IMR-90 (cell line): ENCODE measurements around the gene RNF130. TPM values are rescaled to one million over a fixed set of nuclear protein-coding genes. Genes with fewer than 3 reads are reported as not detected.

Experiments
- ATAC-seq: fragments of 200-7000 bp; cut with Tn5 transposase; 2 replicates; pipeline ENCODE4 v1.9.1; 2020; ENCODE audit warnings: low read depth, mild to moderate bottlenecking, moderate library complexity
- BruUV-seq: library from RNA; stranded (reverse); fragments of 400-500 nt; replicated peaks from 2 replicates; lab custom pipeline; 2021; lab: Mats Ljungman, UMichigan
- CTCF ChIA-PET: fragments of 300-600 bp; formaldehyde crosslinking; extraction: SDS; loops from one replicate; lab custom pipeline; 2021; ENCODE audit warnings: antibody characterized with exemption; lab: Yijun Ruan, JAX
- POLR2A ChIA-PET: fragments of 300-600 bp; sonication (Branson Sonifier 250); formaldehyde crosslinking; loops from one replicate; lab custom pipeline; 2022; ENCODE audit warnings: antibody characterized with exemption; ENCODE audit not compliant: unreplicated experiment; lab: Charles Lee
- DNase-seq: peaks from one replicate; pipeline ENCODE4 v3.0.0; 2013
- H2AFZ ChIP-seq: replicated peaks from 2 replicates; pipeline ENCODE3; 2013; ENCODE audit warnings: low read length, mild to moderate bottlenecking; ENCODE audit not compliant: poor library complexity
- H2AK5ac ChIP-seq: 2 replicates; pipeline ENCODE4 v1.6.1; 2013; ENCODE audit warnings: low read depth, low read length, inconsistent platforms
- H2AK9ac ChIP-seq: replicated peaks from 2 replicates; pipeline ENCODE3; 2013; ENCODE audit warnings: mild to moderate bottlenecking, low read depth, low read length, moderate library complexity; ENCODE audit not compliant: poor library complexity
- H2BK120ac ChIP-seq: 2 replicates; pipeline ENCODE4 v1.6.1; 2013; ENCODE audit warnings: low read depth, low read length, inconsistent platforms
- H2BK15ac ChIP-seq: 3 replicates; pipeline ENCODE4 v1.6.1; 2013; ENCODE audit warnings: low read depth, low read length, inconsistent platforms
- H2BK20ac ChIP-seq: 2 replicates; pipeline ENCODE4 v1.6.1; 2013; ENCODE audit warnings: low read depth, mild to moderate bottlenecking, inconsistent platforms, low read length, moderate library complexity
- H2BK5ac ChIP-seq: 2 replicates; pipeline ENCODE4 v1.6.1; 2013; ENCODE audit warnings: mild to moderate bottlenecking, low read depth, low read length, inconsistent platforms; ENCODE audit not compliant: poor library complexity, severe bottlenecking
- H3K14ac ChIP-seq: replicated peaks from 2 replicates; pipeline ENCODE4 v1.6.1; 2013; ENCODE audit warnings: low read depth, low read length, inconsistent platforms
- H3K18ac ChIP-seq: 2 replicates; pipeline ENCODE4 v1.6.1; 2013; ENCODE audit warnings: low read depth, low read length, control low read depth
- H3K23ac ChIP-seq: 2 replicates; pipeline ENCODE4 v1.6.1; 2013; ENCODE audit warnings: low read depth, low read length, inconsistent platforms
- H3K27ac ChIP-seq: 2 replicates; pipeline ENCODE4 v1.5.1; 2013; ENCODE audit warnings: mild to moderate bottlenecking, control low read depth, low read length; ENCODE audit not compliant: insufficient read depth
- H3K27me3 ChIP-seq: 2 replicates; pipeline ENCODE4 v1.6.1; 2013; ENCODE audit warnings: low read length; ENCODE audit not compliant: control insufficient read depth, insufficient read depth
- H3K36me3 ChIP-seq: 2 replicates; pipeline ENCODE4 v1.6.1; 2013; ENCODE audit warnings: low read length, mixed read lengths; ENCODE audit not compliant: control insufficient read depth, insufficient read depth
- H3K4ac ChIP-seq: 2 replicates; pipeline ENCODE4 v1.6.1; 2013; ENCODE audit warnings: low read depth, low read length, inconsistent platforms
- H3K4me1 ChIP-seq: 2 replicates; pipeline ENCODE4 v1.6.1; 2013; ENCODE audit warnings: low read length, mixed read lengths; ENCODE audit not compliant: control insufficient read depth, insufficient read depth
- H3K4me2 ChIP-seq: 2 replicates; pipeline ENCODE4 v1.6.1; 2013; ENCODE audit warnings: low read depth, mild to moderate bottlenecking, control low read depth, low read length, moderate library complexity
- H3K4me3 ChIP-seq: 2 replicates; pipeline ENCODE4 v1.5.1; 2013; ENCODE audit warnings: low read depth, mild to moderate bottlenecking, control low read depth, low read length, moderate library complexity; ENCODE audit not compliant: insufficient read depth
- H3K56ac ChIP-seq: 2 replicates; pipeline ENCODE4 v1.6.1; 2013; ENCODE audit warnings: low read length, inconsistent platforms; ENCODE audit not compliant: insufficient read depth; ENCODE audit errors: extremely low read depth
- H3K79me1 ChIP-seq, 2 experiments: 2 replicates each; pipeline ENCODE4 v1.6.1; 2013; ENCODE audit warnings: low read length in 2 of 2, inconsistent platforms in 1 of 2, low read depth in 1 of 2
- H3K9ac ChIP-seq: 2 replicates; pipeline ENCODE4 v1.6.1; 2013; ENCODE audit warnings: low read depth, low read length, control low read depth
- H3K9me1 ChIP-seq: 2 replicates; pipeline ENCODE4 v1.6.1; 2013; ENCODE audit warnings: low read length, inconsistent platforms; ENCODE audit not compliant: insufficient read depth
- H3K9me3 ChIP-seq: 2 replicates; pipeline ENCODE4 v1.6.1; 2013; ENCODE audit warnings: low read length; ENCODE audit not compliant: control insufficient read depth, insufficient read depth
- H4K20me1 ChIP-seq: 2 replicates; pipeline ENCODE4 v1.6.1; 2013; ENCODE audit warnings: low read length, inconsistent platforms; ENCODE audit not compliant: insufficient read depth
- H4K5ac ChIP-seq: 2 replicates; pipeline ENCODE4 v1.6.1; 2013; ENCODE audit warnings: mild to moderate bottlenecking, low read depth, low read length, control low read depth
- H4K8ac ChIP-seq, 2 experiments: 2 replicates each; pipeline ENCODE4 v1.6.1; 2013; ENCODE audit warnings: low read depth in 2 of 2, low read length in 2 of 2, control low read depth in 1 of 2, inconsistent platforms in 1 of 2
- H4K91ac ChIP-seq: 2 replicates; pipeline ENCODE4 v1.6.1; 2013; ENCODE audit warnings: low read depth, low read length, inconsistent platforms; ENCODE audit not compliant: insufficient read depth
- BHLHE40 ChIP-seq: fragments of 150-350 bp; IDR thresholded peaks from 2 replicates; pipeline ENCODE4 v1.6.1; 2016; ENCODE audit warnings: mild to moderate bottlenecking, low read depth, low read length
- CEBPB ChIP-seq: IDR thresholded peaks from 2 replicates; pipeline ENCODE4 v1.6.1; 2012; ENCODE audit warnings: low read depth, low read length, improper control_type of control experiment
- CHD1 ChIP-seq: IDR thresholded peaks from 2 replicates; pipeline ENCODE4 v1.6.1; 2012; ENCODE audit warnings: low read depth, low read length, improper control_type of control experiment
- ELK1 ChIP-seq: fragments of 150-350 bp; IDR thresholded peaks from 2 replicates; pipeline ENCODE4 v1.6.1; 2016; ENCODE audit warnings: low read depth, mild to moderate bottlenecking, low read length, moderate library complexity, borderline replicate concordance
- FOS ChIP-seq: fragments of 150-350 bp; IDR thresholded peaks from 2 replicates; pipeline ENCODE4 v1.6.1; 2016; ENCODE audit warnings: low read depth, low read length
- MAFK ChIP-seq: IDR thresholded peaks from 2 replicates; pipeline ENCODE4 v1.6.1; 2012; ENCODE audit warnings: low read depth, low read length, improper control_type of control experiment
- MAZ ChIP-seq: IDR thresholded peaks from 2 replicates; pipeline ENCODE4 v1.6.1; 2012; ENCODE audit warnings: low read depth, mild to moderate bottlenecking, low read length, improper control_type of control experiment, moderate library complexity, borderline replicate concordance
- MXI1 ChIP-seq: IDR thresholded peaks from 2 replicates; pipeline ENCODE4 v1.6.1; 2012; ENCODE audit warnings: low read depth, mild to moderate bottlenecking, low read length, moderate library complexity, borderline replicate concordance
- NFE2L2 ChIP-seq: fragments of 150-350 bp; IDR thresholded peaks from 2 replicates; pipeline ENCODE4 v1.6.1; 2016; ENCODE audit warnings: low read depth, mild to moderate bottlenecking, low read length
- POLR2A ChIP-seq: IDR thresholded peaks from 2 replicates; pipeline ENCODE4 v1.6.1; 2012; ENCODE audit warnings: mild to moderate bottlenecking, low read depth, low read length
- RAD21 ChIP-seq: IDR thresholded peaks from 2 replicates; pipeline ENCODE4 v1.6.1; 2012; ENCODE audit warnings: low read length, improper control_type of control experiment
- RCOR1 ChIP-seq: IDR thresholded peaks from 2 replicates; pipeline ENCODE4 v1.6.1; 2012; ENCODE audit warnings: mild to moderate bottlenecking, low read length, improper control_type of control experiment; ENCODE audit not compliant: insufficient replicate concordance
- RFX5 ChIP-seq: IDR thresholded peaks from 2 replicates; pipeline ENCODE4 v1.8.0; 2012; ENCODE audit warnings: low read depth, mild to moderate bottlenecking, low read length, moderate library complexity
- SMC3 ChIP-seq: fragments of 150-350 bp; IDR thresholded peaks from 2 replicates; pipeline ENCODE4 v1.6.1; 2016; ENCODE audit warnings: low read depth, mild to moderate bottlenecking, antibody characterized with exemption, low read length, moderate library complexity
- WGBS, 2 experiments: methylation state at CpG; one replicate each; pipeline versions ENCODE4 v1.1.5 to v1.1.7; 2013; ENCODE audit warnings: missing lambda C conversion rate in 2 of 2; ENCODE audit not compliant: insufficient read length in 1 of 2; ENCODE audit errors: extremely low coverage in 2 of 2; 5-methylcytosine and 5-hydroxymethylcytosine counted together
- dilution Hi-C: fragments of 300-500 bp; cut with HindIII; formaldehyde crosslinking; loops from one replicate; pipeline ENCODE4 v1.14.3; 2018; ENCODE audit warnings: low sequenced_read_pairs; ENCODE audit not compliant: unreplicated experiment
- in situ Hi-C: fragments of 300-500 bp; cut with MboI; formaldehyde crosslinking; loops from 3 replicates; pipeline ENCODE4 v1.14.3; 2019; ENCODE audit warnings: low sequenced_read_pairs, inconsistent platforms, mixed read lengths
- intact Hi-C: fragments of 100-400 bp; cut with micrococcal nuclease; formaldehyde crosslinking; loops from 2 replicates; pipeline ENCODE4 v1.10.0; 2022
- polyA plus RNA-seq, 3 experiments: library from polyadenylated mRNA; depleted of rRNA; stranded (reverse); fragments of >200 nt; gene quantifications; 2 replicates each; pipeline ENCODE4 v1.2.3, GENCODE V29; 2012; ENCODE audit warnings: low replicate concordance in 1 of 3
- total RNA-seq: library from RNA; depleted of rRNA; stranded (reverse); fragments of >200 nt; gene quantifications from 2 replicates; pipeline ENCODE4 v1.2.3, GENCODE V29; 2012
- TF ChIP-seq, protein P1 (sequence below): fragments of 150-350 bp; IDR thresholded peaks from 2 replicates; pipeline ENCODE4 v1.6.1; 2017; ENCODE audit warnings: mild to moderate bottlenecking, antibody characterized with exemption, low read length, low read depth
- TF ChIP-seq, protein P2 (sequence below): conservative IDR thresholded peaks from 2 replicates; pipeline ENCODE4 v1.5.1; 2012; ENCODE audit warnings: mild to moderate bottlenecking, low read depth, low read length, improper control_type of control experiment

Gene RNF130
- total and polyA plus RNA-seq, 2 of the 4 experiments (the other 2 are of a cell fraction): 12.9 to 21.7 TPM

GRCh38 chr5:180097926-180098325, 26.4 kb upstream of the RNF130 start:
- Histone ChIP-seq H4K20me1 (no peaks in the 10 kb centered on the region; the same call in 1 of the 2 replicates), H2BK120ac (no peak overlapping the region), H3K79me1 (no peaks in the 10 kb centered on the region), H3K36me3 (no peaks in the 10 kb centered on the region), H3K9me3 (peaks cover 3% of the 10 kb centered on the region; the same call in 1 of the 2 replicates), H4K5ac (no peak overlapping the region), H3K9me1 (no peaks in the 10 kb centered on the region), H2BK15ac (no peak overlapping the region), H2AFZ (no peak overlapping the region), H3K4me3 (no peak overlapping the region), H2BK20ac (no peak overlapping the region), H3K4me2 (no peak overlapping the region), H2AK5ac (no peak overlapping the region), H3K27ac (no peak overlapping the region), H4K91ac (no peak overlapping the region), H3K4me1 (no peaks in the 10 kb centered on the region), H2AK9ac (no peak overlapping the region), H3K23ac (no peak overlapping the region), H3K9ac (no peak overlapping the region), H3K4ac (no peak overlapping the region), H3K18ac (no peak overlapping the region), H2BK5ac (no peak overlapping the region), H3K14ac (no peak overlapping the region), H3K56ac (no peak overlapping the region), H3K27me3 (peaks cover 4% of the 10 kb centered on the region; the same call in 1 of the 2 replicates), H4K8ac (no peak overlapping the region)
- intact Hi-C loops (no loop called here), dilution Hi-C loops (no loop called here), in situ Hi-C loops (no loop called here)
- WGBS, 2 experiments: no CpG with 5 or more reads among the region's 5 CpGs
- ChIA-PET POLR2A (no interaction called here), CTCF (interaction anchor here (0.6 kb wide), 1 partner anchor 17 kb away, joined by 3 read pairs; no protein-coding TSS in a partner anchor)
- DNase-seq: no peak
- no peak for TF ChIP-seq MAZ
- TF ChIP-seq FOS: no peak
- TF ChIP-seq, protein P1, sequence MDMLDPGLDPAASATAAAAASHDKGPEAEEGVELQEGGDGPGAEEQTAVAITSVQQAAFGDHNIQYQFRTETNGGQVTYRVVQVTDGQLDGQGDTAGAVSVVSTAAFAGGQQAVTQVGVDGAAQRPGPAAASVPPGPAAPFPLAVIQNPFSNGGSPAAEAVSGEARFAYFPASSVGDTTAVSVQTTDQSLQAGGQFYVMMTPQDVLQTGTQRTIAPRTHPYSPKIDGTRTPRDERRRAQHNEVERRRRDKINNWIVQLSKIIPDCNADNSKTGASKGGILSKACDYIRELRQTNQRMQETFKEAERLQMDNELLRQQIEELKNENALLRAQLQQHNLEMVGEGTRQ: no peak
- no peak for TF ChIP-seq MAFK
- no peak for TF ChIP-seq NFE2L2
- no peak for TF ChIP-seq ELK1
- no peak for TF ChIP-seq SMC3
- no peak for TF ChIP-seq MXI1
- no peak for TF ChIP-seq RAD21
- TF ChIP-seq CHD1: no peak
- no peak for TF ChIP-seq POLR2A
- TF ChIP-seq RCOR1: no peak
- TF ChIP-seq, protein P2, sequence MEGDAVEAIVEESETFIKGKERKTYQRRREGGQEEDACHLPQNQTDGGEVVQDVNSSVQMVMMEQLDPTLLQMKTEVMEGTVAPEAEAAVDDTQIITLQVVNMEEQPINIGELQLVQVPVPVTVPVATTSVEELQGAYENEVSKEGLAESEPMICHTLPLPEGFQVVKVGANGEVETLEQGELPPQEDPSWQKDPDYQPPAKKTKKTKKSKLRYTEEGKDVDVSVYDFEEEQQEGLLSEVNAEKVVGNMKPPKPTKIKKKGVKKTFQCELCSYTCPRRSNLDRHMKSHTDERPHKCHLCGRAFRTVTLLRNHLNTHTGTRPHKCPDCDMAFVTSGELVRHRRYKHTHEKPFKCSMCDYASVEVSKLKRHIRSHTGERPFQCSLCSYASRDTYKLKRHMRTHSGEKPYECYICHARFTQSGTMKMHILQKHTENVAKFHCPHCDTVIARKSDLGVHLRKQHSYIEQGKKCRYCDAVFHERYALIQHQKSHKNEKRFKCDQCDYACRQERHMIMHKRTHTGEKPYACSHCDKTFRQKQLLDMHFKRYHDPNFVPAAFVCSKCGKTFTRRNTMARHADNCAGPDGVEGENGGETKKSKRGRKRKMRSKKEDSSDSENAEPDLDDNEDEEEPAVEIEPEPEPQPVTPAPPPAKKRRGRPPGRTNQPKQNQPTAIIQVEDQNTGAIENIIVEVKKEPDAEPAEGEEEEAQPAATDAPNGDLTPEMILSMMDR: no peak
- no peak for TF ChIP-seq BHLHE40
- no peak for TF ChIP-seq CEBPB
- no peak for TF ChIP-seq RFX5
- ATAC-seq: no peak
- no TSS peak for BruUV-seq
